ENCODE results near the gene ANKRD16. TPM values are rescaled to one million over a fixed set of nuclear protein-coding genes. Genes with fewer than 3 reads are reported as not detected.

ANKRD16 gene
- total and polyA plus RNA-seq, 2 of the 8 experiments (the other 6 are each of a cell fraction or from before 2014, with no cell fraction given): 8.2 to 12.7 TPM

DNA sequence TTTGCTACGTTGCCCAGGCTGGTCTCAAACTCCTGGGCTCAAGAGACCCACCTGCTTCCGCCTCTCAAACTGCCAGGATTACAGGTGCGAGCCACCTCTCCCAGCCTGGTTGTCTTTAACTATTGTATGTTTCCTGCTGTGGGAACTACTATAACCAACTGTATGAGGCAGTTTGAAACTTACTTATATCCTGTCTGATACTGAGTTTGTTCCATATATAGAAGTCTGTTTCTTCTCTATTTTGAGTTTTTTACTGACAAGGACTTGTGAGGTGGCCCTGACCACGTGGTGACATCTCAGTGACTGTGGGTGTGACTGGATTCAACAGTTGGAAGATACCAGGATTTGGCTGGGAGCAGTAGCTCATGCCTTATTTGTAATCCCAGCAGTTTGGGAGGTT is 14.5 kb upstream of the ANKRD16 start:
- Histone ChIP-seq H3K79me1 (ENCODE audit: low read depth, low read length) (no peaks in the 10 kb centered on the region; the same call in 1 of the 2 replicates), H4K8ac (ENCODE audit: extremely low read depth, insufficient read depth, low read length) (no peak overlapping the region), H3K4me3 (ENCODE audit: extremely low read depth in 1 of 4, insufficient read depth in 2 of 4, low read depth in 3 of 4, low read length in 4 of 4) (no peak overlapping the region), H3K4me1 (replicated peaks in 1 of 4; ENCODE audit: control insufficient read depth in 3 of 4, insufficient read depth in 4 of 4, low read length in 3 of 4) (no peaks in the 10 kb centered on the region), H3K27me3 (replicated peaks in 1 of 4; ENCODE audit: control insufficient read depth in 3 of 4, extremely low read depth in 1 of 4, insufficient read depth in 3 of 4, low read length in 3 of 4) (no peaks in the 10 kb centered on the region), H3K4me2 (ENCODE audit: insufficient read depth in 1 of 2, low read depth in 2 of 2, low read length in 2 of 2) (no peak overlapping the region), H3K9me3 (ENCODE audit: insufficient read depth in 2 of 2, low read depth in 1 of 2, low read length in 1 of 2) (no peaks in the 10 kb centered on the region), H2BK120ac (replicated peaks; ENCODE audit: low read depth, low read length) (no peak overlapping the region), H3K36me3 (ENCODE audit: control insufficient read depth in 2 of 4, insufficient read depth in 4 of 4, low read length in 3 of 4) (peaks cover 2 to 10% (median 9%) of the 10 kb centered on the region in 4 experiments; a peak in 5 of 8 replicates), H4K91ac (replicated peaks; ENCODE audit: insufficient read length, low read length) (no peak overlapping the region), H3K79me2 (ENCODE audit: control insufficient read depth in 1 of 2, insufficient read depth in 2 of 2, low read length in 2 of 2) (peaks cover 0 to 20% of the 10 kb centered on the region in 2 experiments; a peak in 2 of 4 replicates), H3K18ac (ENCODE audit: extremely low read depth, low read length) (no peak overlapping the region), H2AFZ (ENCODE audit: low read length) (no peak overlapping the region), H3K4ac (replicated peaks; ENCODE audit: insufficient read length, low read depth, low read length) (no peak overlapping the region), H2BK15ac (ENCODE audit: low read length) (no peak overlapping the region), H3K9ac (replicated peaks in 1 of 4; ENCODE audit: extremely low read depth in 1 of 4, low read depth in 3 of 4, low read length in 3 of 4) (no peak overlapping the region), H3K23me2 (ENCODE audit: low read depth, low read length) (no peaks in the 10 kb centered on the region), H2BK20ac (ENCODE audit: low read length) (no peak overlapping the region), H3K14ac (ENCODE audit: insufficient read length) (no peak overlapping the region), H3K27ac (ENCODE audit: low read depth, low read length) (no peak overlapping the region), H2AK5ac (ENCODE audit: low read depth, low read length) (no peak overlapping the region), H2BK12ac (ENCODE audit: low read depth, low read length) (no peak overlapping the region), H2BK5ac (ENCODE audit: low read depth, low read length) (no peak overlapping the region), H4K20me1 (replicated peaks in 1 of 2; ENCODE audit: control insufficient read depth in 1 of 2, insufficient read depth in 2 of 2, low read length in 2 of 2) (peaks cover 0 to 8% of the 10 kb centered on the region in 2 experiments), H4K5ac (ENCODE audit: insufficient read length, low read depth, low read length) (no peak overlapping the region), H3K56ac (replicated peaks; ENCODE audit: insufficient read length, low read depth, low read length) (no peak overlapping the region), H3K23ac (ENCODE audit: insufficient read length) (no peak overlapping the region)
- no peak for TF ChIP-seq GABPA (IDR thresholded peaks at IDR 0.05; ENCODE audit: borderline replicate concordance, insufficient read depth, low read length)
- TF ChIP-seq EP300 (IDR thresholded peaks at IDR 0.05; ENCODE audit: borderline replicate concordance in 1 of 2, low read depth in 2 of 2, low read length in 2 of 2): no peak
- no peak for TF ChIP-seq ZNF274 (IDR thresholded peaks at IDR 0.05; ENCODE audit: borderline replicate concordance, extremely low read depth, low read length)
- no peak for TF ChIP-seq TBP (IDR thresholded peaks at IDR 0.05; ENCODE audit: low read depth, low read length)
- no peak for TF ChIP-seq CBX8 (IDR thresholded peaks at IDR 0.05; ENCODE audit: borderline replicate concordance, low read depth, low read length)
- no peak for TF ChIP-seq BACH1 (IDR thresholded peaks at IDR 0.05; ENCODE audit: low read length)
- no peak for TF ChIP-seq SRF (IDR thresholded peaks at IDR 0.05; ENCODE audit: low read depth, low read length)
- TF ChIP-seq SP4 (IDR thresholded peaks at IDR 0.05; ENCODE audit: low read length): no peak
- no peak for TF ChIP-seq CHD2 (IDR thresholded peaks at IDR 0.05; ENCODE audit: low read length)
- no peak for TF ChIP-seq TAF1 (IDR thresholded peaks at IDR 0.05; ENCODE audit: low read depth, low read length)
- TF ChIP-seq EGR1 (IDR thresholded peaks at IDR 0.05; ENCODE audit: borderline replicate concordance, low read depth, low read length): no peak
- TF ChIP-seq POLR2AphosphoS5 (IDR thresholded peaks at IDR 0.05; ENCODE audit: low read depth, low read length): no peak
- TF ChIP-seq BRCA1 (IDR thresholded peaks at IDR 0.05; ENCODE audit: low read depth, low read length): no peak
- no peak for TF ChIP-seq EZH2 (IDR thresholded peaks at IDR 0.05; ENCODE audit: low read depth, low read length, severe bottlenecking)
- no peak for TF ChIP-seq CHD1 (IDR thresholded peaks at IDR 0.05; ENCODE audit: low read depth, low read length)
- no peak for TF ChIP-seq SIN3A (conservative IDR thresholded peaks at IDR 0.05 in 1 of 2, IDR thresholded peaks at IDR 0.05 in 1 of 2; ENCODE audit: low read depth in 1 of 2, low read length in 2 of 2)
- DNase-seq (ENCODE audit: low read depth in 1 of 2, low spot score in 2 of 2) (no peak), FAIRE-seq (no peak)
- ChIA-PET POLR2A (ENCODE audit: partially characterized antibody) (interaction anchor here (3.8 kb wide), 1 partner anchor 14 kb away, joined by 20 read pairs; the partner anchor contains the start of genes ANKRD16 and FBH1), CTCF (ENCODE audit: partially characterized antibody) (no interaction called here)
- WGBS, 2 experiments (ENCODE audit: extremely low coverage in 1 of 2, insufficient coverage in 1 of 2, insufficient read length in 1 of 2, insufficient replicate concordance in 2 of 2, low coverage in 1 of 2, low lambda C conversion rate in 2 of 2, missing lambda C conversion rate in 1 of 2): 67% methylated on average over 4 of the region's 4 CpGs; no CpG with 5 or more reads in 1 of the 2 experiments
